Natural killer cell (primary cell): ENCODE results near the gene GJB6. TPM values are rescaled to one million over a fixed set of nuclear protein-coding genes. Genes with fewer than 3 reads are reported as not detected.

ENCODE experiments used
- ATAC-seq, 3 donors: fragments of 150-1000 bp in 2 of 3; fragments of 200-7000 bp in 1 of 3; cut with Tn5 transposase; 1 replicate in 1 of 3; 2 replicates in 2 of 3; pipeline ENCODE4 v1.10.0; 2021; ENCODE audit warnings: mild to moderate bottlenecking in 2 of 3, moderate library complexity in 2 of 3
- DNase-seq, 2 donors: peaks; one replicate each; pipeline versions ENCODE4 v3.0.0 to v3.0.0-alpha.2; 2013 to 2021; ENCODE audit warnings: mixed read lengths in 1 of 2
- H3K27ac ChIP-seq: one replicate; pipeline ENCODE4 v1.5.1; 2013; ENCODE audit warnings: mild to moderate bottlenecking, low read length
- H3K27me3 ChIP-seq: one replicate; pipeline ENCODE4 v1.6.1; 2013; ENCODE audit warnings: low read length; ENCODE audit not compliant: control insufficient read depth, insufficient read depth
- H3K36me3 ChIP-seq: one replicate; pipeline ENCODE4 v1.6.1; 2013; ENCODE audit warnings: low read length; ENCODE audit not compliant: control insufficient read depth, insufficient read depth
- H3K4me1 ChIP-seq: one replicate; pipeline ENCODE4 v1.6.1; 2013; ENCODE audit warnings: low read length; ENCODE audit not compliant: control insufficient read depth, insufficient read depth
- H3K4me3 ChIP-seq: one replicate; pipeline ENCODE4 v1.5.1; 2013; ENCODE audit warnings: low read length
- H3K9me3 ChIP-seq: one replicate; pipeline ENCODE4 v1.6.1; 2013; ENCODE audit warnings: low read length; ENCODE audit not compliant: control insufficient read depth, insufficient read depth
- H3K27ac Mint-ChIP-seq, 2 donors: one replicate each; pipeline ENCODE4 v1.8.0; 2022; ENCODE audit warnings: mild to moderate bottlenecking in 2 of 2, mixed read lengths in 2 of 2, moderate library complexity in 1 of 2
- H3K27me3 Mint-ChIP-seq, 2 donors: one replicate each; pipeline ENCODE4 v1.8.0; 2022; ENCODE audit warnings: low read depth in 2 of 2, mixed read lengths in 2 of 2
- H3K36me3 Mint-ChIP-seq: one replicate; pipeline ENCODE4 v1.8.0; 2022; ENCODE audit warnings: mixed read lengths
- H3K4me1 Mint-ChIP-seq, 2 donors: one replicate each; pipeline ENCODE4 v1.8.0; 2022; ENCODE audit warnings: mixed read lengths in 2 of 2
- H3K4me3 Mint-ChIP-seq: one replicate; pipeline ENCODE4 v1.8.0; 2022; ENCODE audit warnings: mild to moderate bottlenecking, moderate library complexity, mixed read lengths
- H3K9me3 Mint-ChIP-seq, 2 donors: one replicate each; pipeline ENCODE4 v1.8.0; 2022; ENCODE audit warnings: mixed read lengths in 2 of 2
- CTCF ChIP-seq: fragments of 200-600 bp; IDR thresholded peaks from one replicate; pipeline ENCODE4 v1.8.0; 2022; ENCODE audit warnings: antibody characterized with exemption
- WGBS: methylation state at CpG from one replicate; pipeline ENCODE4 v1.1.7; 2013; ENCODE audit warnings: missing lambda C conversion rate; ENCODE audit not compliant: insufficient coverage; 5-methylcytosine and 5-hydroxymethylcytosine counted together
- intact Hi-C: fragments of 100-400 bp; cut with micrococcal nuclease; formaldehyde crosslinking; loops from one replicate; pipeline ENCODE4 v1.14.2; 2022
- total RNA-seq, 4 donors: library from RNA; stranded (reverse); fragments of 120-200 nt in 1 of 4; gene quantifications; one replicate each; pipeline versions ENCODE4 v1.2.3 to v1.2.4, GENCODE V29; 2013 to 2022

Gene GJB6
- total RNA-seq, 3 donors from 2014 or later (not counting 1 experiment from before 2014, with no cell fraction given), result 0.23 to 1.3 (median 0.26) TPM

GRCh38 chr13:20264271-20265018, 32.3 kb upstream of the GJB6 start:
- no peaks in the 10 kb centered on the region for H3K4me1 ChIP-seq
- intact Hi-C loops, result no loop called here
- H3K27ac ChIP-seq, result no peak overlapping the region
- no peak overlapping the region for H3K27ac Mint-ChIP-seq
- H3K9me3 ChIP-seq, result no peaks in the 10 kb centered on the region
- H3K4me3 ChIP-seq, result no peak overlapping the region
- H3K36me3 Mint-ChIP-seq, result no peaks in the 10 kb centered on the region
- no peaks in the 10 kb centered on the region for H3K27me3 ChIP-seq
- H3K27me3 Mint-ChIP-seq, result peaks cover 17 to 18% of the 10 kb centered on the region in 2 donors
- DNase-seq (no peak), ATAC-seq (no peak)
- no peaks in the 10 kb centered on the region for H3K9me3 Mint-ChIP-seq
- no peaks in the 10 kb centered on the region for H3K4me1 Mint-ChIP-seq
- H3K36me3 ChIP-seq, result no peaks in the 10 kb centered on the region
- no peak for TF ChIP-seq CTCF
- WGBS, result 69% methylated on average over 9 of the region's 9 CpGs
- H3K4me3 Mint-ChIP-seq, result no peak overlapping the region

GRCh38 chr13:20263393-20264044, 31.4 kb upstream of the GJB6 start:
- intact Hi-C loops, result no loop called here
- H3K36me3 ChIP-seq, result no peaks in the 10 kb centered on the region
- Mint-ChIP-seq H3K4me1 (no peaks in the 10 kb centered on the region), H3K9me3 (no peaks in the 10 kb centered on the region), H3K27ac (no peak overlapping the region), H3K36me3 (no peaks in the 10 kb centered on the region), H3K4me3 (no peak overlapping the region), H3K27me3 (peaks cover 18 to 26% of the 10 kb centered on the region in 2 donors)
- no peak overlapping the region for H3K4me3 ChIP-seq
- no peaks in the 10 kb centered on the region for H3K4me1 ChIP-seq
- H3K27me3 ChIP-seq, result no peaks in the 10 kb centered on the region
- TF ChIP-seq CTCF, result no peak
- ATAC-seq, result no peak
- no peaks in the 10 kb centered on the region for H3K9me3 ChIP-seq
- H3K27ac ChIP-seq, result no peak overlapping the region
- WGBS, result 94% methylated on average over 8 of the region's 8 CpGs
- DNase-seq, result no peak

GRCh38 chr13:20258963-20259288, 26.8 kb upstream of the GJB6 start:
- Histone ChIP-seq H3K27ac (no peak overlapping the region), H3K4me3 (no peak overlapping the region), H3K36me3 (no peaks in the 10 kb centered on the region), H3K27me3 (no peaks in the 10 kb centered on the region), H3K9me3 (no peaks in the 10 kb centered on the region), H3K4me1 (no peaks in the 10 kb centered on the region)
- Mint-ChIP-seq H3K27me3 (peaks cover 22 to 23% of the 10 kb centered on the region in 2 donors), H3K9me3 (no peaks in the 10 kb centered on the region), H3K27ac (no peak overlapping the region), H3K4me1 (no peaks in the 10 kb centered on the region), H3K4me3 (no peak overlapping the region), H3K36me3 (no peaks in the 10 kb centered on the region)
- WGBS, result 90% methylated on average over 3 of the region's 4 CpGs
- DNase-seq (no peak), ATAC-seq (no peak)
- intact Hi-C loops, result no loop called here
- TF ChIP-seq CTCF, result no peak
